ENCODE measurements around the gene SMG6. TPM values are rescaled to one million over a fixed set of nuclear protein-coding genes. Genes with fewer than 3 reads are reported as not detected.

The SMG6 gene
- total RNA-seq, 1 experiment from 2014 or later = 28.6 TPM

- Mint-ChIP-seq H3K27me3 (ENCODE audit: low read depth) (no peaks in the 10 kb centered on the region), H3K9me3 (peaks cover 7 to 11% of the 10 kb centered on the region in 2 experiments; a peak in 4 of 5 replicates), H3K27ac (no peak overlapping the region), H3K4me3 (no peak overlapping the region), H3K36me3 (ENCODE audit: insufficient read depth in 1 of 3, low read depth in 3 of 3) (peaks cover 26 to 50% (median 42%) of the 10 kb centered on the region in 3 experiments), H3K4me1 (peaks cover 2 to 3% of the 10 kb centered on the region in 2 experiments; a peak in 2 of 4 replicates)
- Histone ChIP-seq H3T11ph (ENCODE audit: low read length) (no peak overlapping the region), H4K8ac (replicated peaks; ENCODE audit: insufficient read length, low read depth, low read length) (no peak overlapping the region), H2AK5ac (ENCODE audit: insufficient read length, low read length) (no peak overlapping the region), H3K27ac (ENCODE audit: insufficient read length, low read depth, low read length) (no peak overlapping the region), H3K79me2 (ENCODE audit: insufficient read depth, low read length) (no peaks in the 10 kb centered on the region), H2BK15ac (ENCODE audit: low read depth, low read length) (no peak overlapping the region), H3K27me3 (ENCODE audit: insufficient read depth, low read length) (no peaks in the 10 kb centered on the region), H3K4me2 (ENCODE audit: insufficient read depth, insufficient read length, low read length) (no peak overlapping the region), H3K18ac (ENCODE audit: insufficient read length, low read depth, low read length) (no peak overlapping the region), H3K23me2 (ENCODE audit: insufficient read length, low read depth, low read length, poor library complexity, severe bottlenecking) (no peaks in the 10 kb centered on the region), H3K56ac (ENCODE audit: insufficient read length, low read depth, low read length) (no peak overlapping the region), H3K23ac (ENCODE audit: insufficient read length, low read depth, low read length) (no peak overlapping the region), H2BK5ac (ENCODE audit: insufficient read length, low read length) (no peak overlapping the region), H4K20me1 (ENCODE audit: control insufficient read depth, insufficient read depth, insufficient read length) (no peaks in the 10 kb centered on the region), H2BK20ac (ENCODE audit: low read depth, low read length, poor library complexity, severe bottlenecking) (no peak overlapping the region), H3K14ac (ENCODE audit: insufficient read depth, low read length) (no peak overlapping the region), H4K5ac (ENCODE audit: insufficient read length, low read depth, low read length) (no peak overlapping the region), H3K9ac (ENCODE audit: extremely low read depth, insufficient read length, low read length) (no peak overlapping the region), H3K4ac (ENCODE audit: low read depth, low read length) (no peak overlapping the region), H3K79me1 (ENCODE audit: insufficient read depth, low read depth, low read length, poor library complexity, severe bottlenecking) (no peaks in the 10 kb centered on the region), H2BK12ac (ENCODE audit: insufficient read length, low read depth, low read length) (no peak overlapping the region), H3K9me3 (ENCODE audit: control insufficient read depth, low read depth, low read length) (no peaks in the 10 kb centered on the region), H2AFZ (ENCODE audit: low read length) (no peak overlapping the region), H2BK120ac (ENCODE audit: low read depth, low read length, poor library complexity, severe bottlenecking) (no peak overlapping the region), H3K4me1 (ENCODE audit: insufficient read depth, low read length) (no peaks in the 10 kb centered on the region), H4K91ac (ENCODE audit: insufficient read length, low read depth, low read length) (no peak overlapping the region)
- TF ChIP-seq CTCF (conservative IDR thresholded peaks at IDR 0.05) = no peak
- WGBS (ENCODE audit: extremely low coverage, insufficient read length, low lambda C conversion rate) = no CpG with 5 or more reads among the region's 10 CpGs
- no peak for DNase-seq
Measured at GRCh38 chr17:2253362-2253761, 50.2 kb downstream of the SMG6 start.
